GM20000 (cell line): Measurements from ENCODE around the gene LRRC23.

Experiments
- DNase-seq: peaks from one replicate; pipeline ENCODE4 v3.0.0; 2012; ENCODE audit warnings: low spot score
- CTCF ChIP-seq: IDR thresholded peaks from 2 replicates; pipeline ENCODE4 v1.5.1; 2012; ENCODE audit warnings: mild to moderate bottlenecking, control low read depth; ENCODE audit errors: extremely low read depth, missing control alignments

Gene LRRC23

GRCh38 chr12:6951551-6952120, 47.0 kb downstream of the LRRC23 start:
- no peak for TF ChIP-seq CTCF
- DNase-seq, result no peak

- TF ChIP-seq CTCF, result no peak
- DNase-seq, result no peak
Observed at GRCh38 chr12:6952121-6952862, 47.7 kb downstream of the LRRC23 start.

GRCh38 chr12:6952863-6953441, 48.3 kb downstream of the LRRC23 start:
- DNase-seq, result no peak
- TF ChIP-seq CTCF, result no peak

GRCh38 chr12:6953442-6954315, 49.1 kb downstream of the LRRC23 start:
- peak; percentile 81 for DNase-seq

GRCh38 chr12:6954316-6955107, 49.9 kb downstream of the LRRC23 start:
- TF ChIP-seq CTCF, result no peak
- DNase-seq, result no peak

More at GRCh38 chr12:6953442-6954315, 49.1 kb downstream of the LRRC23 start:
- no peak for TF ChIP-seq CTCF

GRCh38 chr12:6955108-6956020, 50.7 kb downstream of the LRRC23 start:
- TF ChIP-seq CTCF, result no peak

More at GRCh38 chr12:6955108-6956020, 50.7 kb downstream of the LRRC23 start:
- DNase-seq, result no peak
